ENCODE measurements around the gene CACNA1A.

The CACNA1A gene

DNA sequence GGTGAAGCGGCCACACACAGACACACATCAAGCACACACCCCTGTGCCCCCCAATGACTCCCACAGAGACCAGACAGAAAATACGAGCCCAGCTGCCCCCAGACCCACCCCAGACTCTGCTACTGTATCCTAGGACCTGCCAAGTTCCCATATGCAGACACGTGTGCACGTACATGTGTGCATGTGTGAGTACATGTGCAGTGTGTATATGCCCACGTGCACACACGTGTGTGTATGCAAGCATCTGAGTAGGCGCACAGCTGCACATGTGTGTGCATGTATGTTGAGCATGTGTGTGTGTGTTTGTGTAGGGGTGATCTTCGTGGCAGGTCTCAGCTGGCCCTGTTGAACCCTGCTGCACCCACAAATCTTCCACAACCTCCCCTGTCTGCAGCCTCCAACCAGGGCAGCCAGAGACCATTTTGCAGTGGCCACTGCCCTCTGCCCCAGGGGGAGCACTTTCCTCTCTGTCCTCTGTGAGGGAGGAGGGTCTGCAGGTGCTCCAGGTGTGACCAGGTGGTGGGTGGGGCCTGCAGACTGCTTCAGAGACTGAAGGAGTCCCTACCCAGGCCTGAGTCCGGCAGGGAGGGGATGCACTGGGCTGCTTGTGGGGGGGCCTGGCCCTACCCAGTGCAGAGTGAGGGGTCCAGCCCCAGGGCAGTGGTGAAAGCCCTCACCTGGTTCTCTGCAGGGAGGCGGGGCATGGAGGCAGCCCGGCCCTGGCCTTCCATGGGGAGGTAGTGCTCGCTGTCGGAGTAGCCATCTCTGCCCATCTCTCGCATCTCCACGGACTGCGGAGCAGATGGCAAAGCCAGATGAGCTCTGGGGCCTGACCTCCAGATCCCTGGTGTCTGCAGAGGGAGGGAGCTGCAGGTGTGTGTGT, 294.6 kb downstream of the CACNA1A start:
- H3K4me3 ChIP-seq (ENCODE audit: low read depth, low read length) = no peak overlapping the region
- DNase-seq (ENCODE audit: low read depth) = no peak
- TF ChIP-seq CTCF (IDR thresholded peaks at IDR 0.05; ENCODE audit: low read depth, low read length, missing control alignments) = no peak

GRCh38 chr19:13210941-13211340, 295.3 kb downstream of the CACNA1A start:
- DNase-seq (ENCODE audit: low read depth) = no peak
- no peak overlapping the region for H3K4me3 ChIP-seq (ENCODE audit: low read depth, low read length)
- TF ChIP-seq CTCF (IDR thresholded peaks at IDR 0.05; ENCODE audit: low read depth, low read length, missing control alignments) = no peak

- no peak for DNase-seq (ENCODE audit: low read depth)
- no peak for TF ChIP-seq CTCF (IDR thresholded peaks at IDR 0.05; ENCODE audit: low read depth, low read length, missing control alignments)
- no peak overlapping the region for H3K4me3 ChIP-seq (ENCODE audit: low read depth, low read length)
Observed at GRCh38 chr19:13210339-13210775, 295.9 kb downstream of the CACNA1A start.

GRCh38 chr19:13209484-13210338, 296.6 kb downstream of the CACNA1A start:
- TF ChIP-seq CTCF (IDR thresholded peaks at IDR 0.05; ENCODE audit: low read depth, low read length, missing control alignments) = no peak
- H3K4me3 ChIP-seq (ENCODE audit: low read depth, low read length) = peak overlapping the region; percentile 65
- DNase-seq (ENCODE audit: low read depth) = no peak

GRCh38 chr19:13208672-13209483, 297.4 kb downstream of the CACNA1A start:
- no peak for TF ChIP-seq CTCF (IDR thresholded peaks at IDR 0.05; ENCODE audit: low read depth, low read length, missing control alignments)
- H3K4me3 ChIP-seq (ENCODE audit: low read depth, low read length) = peak overlapping the region; percentile 65
- DNase-seq (ENCODE audit: low read depth) = no peak

GRCh38 chr19:13207846-13208671, 298.2 kb downstream of the CACNA1A start:
- peak overlapping the region; percentile 65 for H3K4me3 ChIP-seq (ENCODE audit: low read depth, low read length)
- peak; percentile 84 for DNase-seq (ENCODE audit: low read depth)
- TF ChIP-seq CTCF (IDR thresholded peaks at IDR 0.05; ENCODE audit: low read depth, low read length, missing control alignments) = no peak
